ENCODE results near the gene ANKRD53. TPM values are rescaled to one million over a fixed set of nuclear protein-coding genes. Genes with fewer than 3 reads are reported as not detected.
A peak's percentile ranks its signal among the peaks of the same experiment; 100 is the strongest.

The ANKRD53 gene
- polyA plus RNA-seq, 4 donors: 0.47 to 1.1 (median 0.71) TPM

DNA sequence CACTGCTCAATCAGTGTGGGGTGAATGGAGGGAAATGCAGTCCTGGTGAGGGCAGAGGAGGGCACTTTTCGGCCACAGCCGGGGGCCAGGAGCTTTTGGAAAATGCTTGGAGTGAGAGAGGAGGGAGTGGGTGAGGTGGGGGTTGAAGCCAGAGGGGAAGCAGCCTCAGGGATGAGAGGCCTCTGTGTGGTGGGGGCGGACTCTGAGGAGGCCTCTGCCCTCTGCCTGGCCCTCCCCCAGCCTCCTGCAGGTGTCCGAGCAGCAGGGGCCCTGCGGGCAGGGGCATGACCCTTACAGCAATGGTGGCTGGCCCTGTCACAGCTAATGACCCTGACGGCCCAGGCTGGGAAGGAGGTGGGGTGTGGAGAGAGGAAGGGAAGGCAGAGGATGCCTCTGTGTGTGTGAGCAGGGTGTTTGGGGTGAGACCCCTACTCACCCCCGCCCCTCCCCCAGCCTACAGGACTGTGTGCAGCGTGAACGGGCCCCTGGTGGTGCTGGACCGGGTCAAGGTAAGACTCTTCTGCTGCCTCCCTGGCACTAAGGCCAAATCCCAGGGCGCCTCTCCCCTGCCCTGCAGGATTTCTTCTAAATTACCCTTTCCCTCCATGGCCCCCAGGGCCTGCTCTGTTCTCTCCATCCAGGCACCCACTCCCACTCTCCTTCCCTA is 35.1 kb upstream of the ANKRD53 start:
- no peak for DNase-seq (ENCODE audit: low read depth in 4 of 4, low spot score in 3 of 4)

DNA sequence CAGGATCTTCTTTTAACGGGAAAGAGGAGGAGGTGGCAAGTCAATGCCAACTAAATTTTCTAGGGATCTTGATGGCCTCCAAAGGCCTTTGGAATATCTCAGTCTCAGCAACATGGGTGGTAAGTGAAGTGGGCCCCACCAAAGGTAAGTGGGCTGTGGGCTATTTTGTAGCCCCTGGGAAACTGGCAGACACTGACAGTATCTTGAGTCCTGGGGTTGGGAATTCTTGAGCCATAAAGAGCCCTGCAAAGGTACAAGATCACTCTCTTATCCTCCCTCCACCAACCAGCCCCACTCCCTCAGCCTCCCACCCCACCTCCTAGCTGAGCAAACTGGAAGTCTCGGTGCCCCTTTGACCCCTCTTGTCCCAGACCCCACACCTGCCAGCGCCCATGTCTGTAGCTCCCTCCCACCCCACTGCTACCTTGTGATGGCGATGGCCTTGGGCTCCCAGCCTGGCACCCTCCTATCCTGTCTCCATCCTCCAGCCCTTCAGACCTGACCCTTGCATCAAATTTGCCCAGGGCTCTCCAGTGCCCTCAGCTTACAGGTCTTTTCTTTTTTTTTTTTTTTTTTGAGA is 34.2 kb upstream of the ANKRD53 start:
- no peak for DNase-seq (ENCODE audit: low read depth in 4 of 4, low spot score in 3 of 4)

DNA sequence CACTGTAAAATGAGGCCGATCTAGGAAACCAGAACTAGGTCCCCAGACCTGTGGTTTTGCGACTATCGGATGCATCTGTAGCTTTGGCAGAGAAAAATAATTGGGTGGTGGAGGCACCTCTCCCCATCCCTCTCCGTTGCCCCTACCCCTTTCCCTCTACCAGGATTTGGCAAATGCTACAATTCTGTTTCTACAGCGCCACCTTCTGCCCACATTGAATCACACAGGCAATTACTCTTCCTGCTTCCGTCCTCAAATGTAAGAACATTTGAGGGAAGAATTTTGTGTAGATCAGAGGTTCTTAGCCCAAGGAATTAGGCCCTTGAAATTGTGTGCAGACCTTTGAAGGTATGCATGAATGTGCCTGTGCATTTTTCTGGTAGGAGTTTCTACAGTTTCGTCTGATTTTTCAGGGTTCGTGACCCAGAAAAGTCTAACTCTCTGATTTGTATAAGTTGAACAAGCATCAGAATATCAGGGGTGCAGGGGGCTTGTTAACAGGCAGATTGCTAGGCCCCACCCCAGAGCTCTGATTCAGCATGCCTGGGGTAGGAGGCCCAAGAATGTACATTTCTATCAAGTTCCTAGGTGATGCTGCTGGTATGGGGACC is 31.5 kb upstream of the ANKRD53 start:
- peak in 3 of 4 donors; percentile 50 to 65 (median 56) for DNase-seq (ENCODE audit: low read depth in 4 of 4, low spot score in 3 of 4)

DNA sequence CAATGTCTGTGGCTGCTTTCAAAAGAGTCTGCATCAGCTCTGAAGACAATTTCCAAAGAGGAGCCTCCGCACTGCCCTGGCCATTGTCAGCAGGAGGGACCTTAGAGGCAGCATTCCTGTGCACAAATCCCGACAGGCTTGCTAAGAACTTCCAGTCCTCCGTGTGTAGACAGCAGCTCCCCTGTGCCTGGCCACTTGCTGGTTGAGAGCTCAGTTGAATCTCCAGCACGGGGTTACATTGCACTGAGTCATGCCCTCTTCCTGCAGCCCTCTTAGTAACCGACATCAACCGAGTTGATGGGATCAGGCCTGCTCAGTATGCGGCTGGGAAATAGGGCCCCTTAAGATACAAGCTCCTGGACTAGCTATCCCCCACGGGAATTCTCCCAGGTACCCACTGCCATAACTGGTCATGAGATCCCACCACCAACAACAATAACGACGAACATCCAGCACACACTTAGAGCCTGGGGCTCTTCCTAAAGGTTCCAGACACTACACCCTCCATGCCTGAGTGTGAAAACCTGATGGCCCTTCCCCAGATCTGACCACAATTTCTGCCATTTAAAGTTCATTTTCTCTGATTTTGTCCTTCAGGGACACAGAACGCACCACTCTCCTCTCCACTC is 30.8 kb upstream of the ANKRD53 start:
- DNase-seq (ENCODE audit: low read depth in 4 of 4, low spot score in 3 of 4): no peak

DNA sequence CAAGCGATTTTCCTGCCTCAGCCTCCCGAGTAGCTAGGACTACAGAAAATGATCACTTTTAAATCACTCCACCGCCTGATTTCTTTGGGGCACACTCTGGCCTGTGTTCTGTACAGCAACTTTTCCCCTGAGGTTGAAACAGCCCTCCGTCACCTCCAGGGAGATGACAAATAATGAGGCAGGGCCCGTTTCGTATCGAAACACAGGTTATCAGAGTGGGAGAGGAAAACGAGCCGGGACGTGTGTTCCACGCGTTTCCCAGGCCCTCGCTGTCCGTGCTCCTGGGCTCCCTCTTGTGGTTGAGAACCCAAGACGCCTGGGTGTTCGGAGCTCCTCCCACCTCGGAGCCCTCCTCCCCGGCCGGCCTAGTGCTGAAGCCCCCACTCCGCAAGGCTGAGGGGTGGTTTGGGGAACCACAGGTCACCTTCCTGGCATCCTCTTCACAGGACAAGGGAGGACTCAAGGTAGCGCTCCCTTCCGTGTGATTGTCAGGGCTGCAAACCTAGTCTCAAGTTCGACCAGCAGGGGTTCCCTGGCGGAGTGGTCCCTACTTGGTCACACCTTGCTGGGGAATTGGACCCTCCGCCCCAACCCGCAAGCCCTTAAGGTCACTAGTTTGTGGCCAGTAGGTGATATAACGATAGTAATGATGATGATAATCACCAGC is 30.0 kb upstream of the ANKRD53 start:
- DNase-seq (ENCODE audit: low read depth in 4 of 4, low spot score in 3 of 4): peak; percentile 52 to 73 (median 62)

DNA sequence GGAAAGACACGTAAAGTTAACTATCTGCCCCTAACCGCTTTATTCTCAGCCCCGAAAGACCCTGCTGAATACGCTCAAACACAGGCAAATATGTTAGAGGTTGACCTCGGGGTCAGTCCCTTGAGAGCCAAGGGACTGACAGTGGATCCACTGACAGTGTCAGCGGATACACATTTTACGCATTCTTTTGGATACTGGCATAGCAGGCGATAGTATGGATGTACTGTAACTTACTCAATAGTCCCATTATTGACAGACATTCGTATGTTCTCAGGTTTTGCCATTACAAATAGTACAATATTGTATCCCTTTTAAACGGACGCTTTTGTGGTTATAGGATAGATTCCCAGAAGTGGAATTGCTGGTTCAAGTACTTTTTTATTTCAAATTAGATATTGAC is 29.3 kb upstream of the ANKRD53 start:
- DNase-seq (ENCODE audit: low read depth in 4 of 4, low spot score in 3 of 4): no peak

DNA sequence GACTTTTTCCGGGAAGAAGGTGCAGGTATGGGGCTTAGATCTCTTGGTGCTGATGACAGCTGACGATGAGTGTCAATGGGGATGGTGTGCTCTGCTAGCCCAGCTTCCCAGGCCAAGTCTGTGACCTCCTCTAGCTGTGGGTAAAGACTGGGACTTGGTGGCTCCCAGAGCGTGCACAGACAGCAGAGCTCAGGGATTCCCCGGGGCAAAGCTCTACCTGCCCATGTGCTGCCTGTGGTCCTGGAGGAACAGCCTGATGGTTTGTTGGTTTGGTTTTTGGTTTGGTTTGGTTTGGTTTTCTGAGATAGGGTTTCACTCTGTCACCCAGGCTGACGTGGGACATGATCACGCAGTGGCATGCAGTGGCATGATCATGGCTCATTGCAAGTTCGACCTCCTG is 23.5 kb upstream of the ANKRD53 start:
- DNase-seq (ENCODE audit: low read depth in 4 of 4, low spot score in 3 of 4): no peak

DNA sequence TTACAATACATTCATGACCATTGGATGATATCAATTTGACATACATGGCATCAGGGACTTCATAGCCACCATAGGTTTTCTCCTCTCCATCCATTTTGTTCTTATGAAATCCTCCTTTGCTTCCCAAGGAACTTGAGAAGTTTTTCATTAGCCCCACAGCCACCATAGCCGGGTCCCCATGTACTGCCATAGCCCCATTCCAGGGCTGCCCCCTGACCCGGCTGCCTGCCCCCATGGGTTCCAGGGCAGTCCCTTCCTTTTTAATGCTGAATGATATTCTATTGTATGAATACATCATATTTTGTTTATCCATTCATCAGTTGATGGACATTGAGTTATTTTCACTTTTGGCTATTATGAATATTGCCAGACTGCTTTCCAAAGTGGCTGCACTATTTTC is 22.3 kb upstream of the ANKRD53 start:
- DNase-seq (ENCODE audit: low read depth in 4 of 4, low spot score in 3 of 4): no peak

DNA sequence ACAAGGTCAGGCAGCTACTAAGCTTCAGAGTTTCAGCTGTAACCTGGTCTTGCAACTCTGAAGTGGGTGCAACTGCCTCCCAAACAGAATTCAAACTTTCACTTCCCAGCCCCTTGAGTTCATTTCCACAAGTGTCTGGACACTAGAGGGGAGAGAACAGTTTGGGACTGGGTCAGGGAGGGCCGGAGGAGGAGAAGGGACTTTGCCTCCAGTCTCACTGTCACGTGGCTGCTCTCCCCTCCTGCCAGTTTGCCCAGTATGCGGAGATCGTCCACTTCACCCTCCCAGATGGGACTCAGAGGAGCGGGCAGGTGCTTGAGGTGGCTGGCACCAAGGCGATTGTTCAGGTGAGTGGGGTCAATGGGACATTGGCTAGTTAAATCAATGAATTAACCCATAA is 20.6 kb upstream of the ANKRD53 start:
- DNase-seq (ENCODE audit: low read depth in 4 of 4, low spot score in 3 of 4): no peak

DNA sequence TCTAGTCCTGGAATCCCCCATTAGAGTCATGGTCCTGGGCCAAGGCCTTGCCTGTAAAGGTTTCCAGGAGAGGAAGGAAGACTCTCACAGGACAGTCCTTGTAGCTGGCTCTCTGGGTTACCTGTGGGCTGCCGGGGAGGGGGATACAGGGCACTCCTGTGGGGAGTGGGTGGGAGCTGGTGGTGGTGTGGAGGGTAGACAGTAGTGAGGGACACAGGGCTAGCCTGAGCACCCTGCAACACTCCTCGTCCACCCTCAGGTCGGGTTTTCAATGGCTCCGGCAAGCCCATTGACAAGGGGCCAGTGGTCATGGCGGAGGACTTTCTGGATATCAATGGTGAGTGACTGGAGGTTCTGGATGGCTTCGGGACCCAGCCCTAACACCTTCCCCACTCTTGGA is 19.7 kb upstream of the ANKRD53 start:
- DNase-seq (ENCODE audit: low read depth in 4 of 4, low spot score in 3 of 4): no peak

DNA sequence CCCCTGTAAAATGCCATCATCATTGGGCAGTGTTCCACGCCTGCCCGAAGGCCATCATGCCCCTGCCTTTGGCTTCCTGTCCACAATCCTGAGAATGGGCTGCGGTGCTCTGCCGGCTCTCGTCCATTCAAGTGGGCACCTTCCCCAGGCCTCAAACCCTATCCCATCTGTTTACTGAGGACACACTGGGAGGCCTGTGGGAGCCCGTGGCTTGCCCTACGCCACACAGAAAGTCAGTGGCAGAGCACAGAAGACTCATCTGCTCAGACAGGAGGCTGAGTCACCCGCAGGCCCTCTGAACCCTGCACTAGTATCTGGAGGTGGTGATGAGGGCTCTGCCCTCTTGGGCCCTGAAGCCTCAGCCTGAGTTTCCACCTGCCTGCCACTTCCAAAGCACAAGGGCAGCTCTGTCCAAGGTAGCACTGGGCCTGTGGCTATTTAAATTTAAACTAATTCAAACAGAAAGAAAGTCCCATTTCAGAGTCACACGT is 19.1 kb upstream of the ANKRD53 start:
- DNase-seq (ENCODE audit: low read depth in 4 of 4, low spot score in 3 of 4): no peak

DNA sequence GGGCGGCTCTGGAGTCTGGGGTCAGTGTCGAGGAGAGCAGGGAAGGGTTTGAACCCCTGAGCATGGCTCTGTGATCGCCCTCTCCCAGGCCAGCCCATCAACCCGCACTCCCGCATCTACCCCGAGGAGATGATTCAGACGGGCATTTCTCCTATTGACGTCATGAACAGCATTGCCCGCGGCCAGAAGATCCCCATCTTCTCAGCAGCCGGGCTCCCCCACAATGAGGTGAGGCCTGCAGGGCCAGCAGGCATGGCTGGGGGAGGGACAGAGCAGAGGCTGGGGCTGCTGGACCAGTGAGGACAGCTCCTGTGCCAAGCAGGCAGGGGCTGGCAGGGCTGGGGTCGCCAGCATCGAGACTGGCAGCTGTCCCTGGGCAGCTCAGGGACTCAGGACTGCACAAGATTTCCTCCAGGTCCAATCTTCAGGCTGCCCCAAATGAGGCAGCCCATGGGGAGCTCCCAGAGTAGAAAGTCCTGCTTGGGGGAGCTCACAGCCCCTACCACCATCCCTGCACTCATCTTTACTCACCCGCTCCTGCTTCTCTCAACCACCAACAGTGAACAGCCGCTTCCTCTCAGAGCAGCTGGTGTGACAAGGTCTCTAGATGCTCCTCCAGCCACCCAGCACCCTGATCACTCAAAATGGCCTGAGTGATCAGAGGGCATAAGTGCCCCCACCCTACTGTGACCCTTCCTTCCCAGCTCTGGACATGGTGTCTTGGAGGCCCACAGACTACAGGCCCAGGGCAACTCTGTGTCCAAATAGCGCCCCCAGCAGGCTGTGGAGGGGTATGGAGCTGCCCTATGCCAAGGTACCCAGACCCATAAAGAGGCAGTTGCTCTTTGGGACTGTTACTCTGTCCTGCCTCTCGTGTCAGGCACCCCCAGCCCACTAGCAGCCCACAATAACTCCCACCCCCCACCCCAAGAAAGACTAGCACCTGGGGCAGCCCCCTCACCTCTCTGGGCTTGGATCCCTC is 18.3 kb upstream of the ANKRD53 start:
- no peak for DNase-seq (ENCODE audit: low read depth in 4 of 4, low spot score in 3 of 4)

DNA sequence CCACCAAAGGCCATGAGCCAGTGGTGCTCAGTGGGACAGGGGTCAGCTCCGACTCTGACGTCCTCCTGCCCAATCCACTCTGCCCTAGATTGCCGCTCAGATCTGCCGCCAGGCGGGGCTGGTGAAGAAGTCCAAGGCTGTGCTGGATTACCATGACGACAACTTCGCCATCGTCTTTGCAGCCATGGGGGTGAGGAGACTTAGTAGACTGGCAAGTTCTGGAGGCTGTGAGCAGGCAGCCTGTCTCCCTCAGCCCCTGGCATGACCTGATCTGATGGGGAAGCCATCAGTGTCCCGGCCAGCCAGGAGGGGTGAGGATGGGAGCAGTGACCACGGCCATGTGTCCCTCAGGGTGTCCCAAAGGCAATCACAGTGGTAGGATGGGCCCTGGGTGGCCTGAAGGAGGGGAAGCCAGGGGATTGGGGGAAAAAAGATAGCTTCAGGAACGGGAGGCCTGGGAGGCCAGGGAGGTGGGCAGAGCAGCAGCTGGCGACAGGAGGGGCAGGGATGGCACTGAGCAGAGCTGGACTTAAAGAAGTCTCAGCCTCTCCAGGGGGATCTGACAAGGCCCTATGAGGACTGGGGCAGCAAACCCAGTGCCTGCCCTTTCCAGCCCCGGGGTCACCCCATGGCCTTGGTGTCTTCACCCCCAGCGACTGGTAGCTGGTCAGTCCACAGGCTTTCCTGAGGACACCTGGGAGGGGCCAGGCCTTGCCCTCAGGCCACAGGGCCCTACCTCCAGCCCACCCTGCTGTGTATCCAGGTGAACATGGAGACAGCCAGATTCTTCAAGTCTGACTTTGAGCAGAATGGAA is 17.4 kb upstream of the ANKRD53 start:
- no peak for DNase-seq (ENCODE audit: low read depth in 4 of 4, low spot score in 3 of 4)

DNA sequence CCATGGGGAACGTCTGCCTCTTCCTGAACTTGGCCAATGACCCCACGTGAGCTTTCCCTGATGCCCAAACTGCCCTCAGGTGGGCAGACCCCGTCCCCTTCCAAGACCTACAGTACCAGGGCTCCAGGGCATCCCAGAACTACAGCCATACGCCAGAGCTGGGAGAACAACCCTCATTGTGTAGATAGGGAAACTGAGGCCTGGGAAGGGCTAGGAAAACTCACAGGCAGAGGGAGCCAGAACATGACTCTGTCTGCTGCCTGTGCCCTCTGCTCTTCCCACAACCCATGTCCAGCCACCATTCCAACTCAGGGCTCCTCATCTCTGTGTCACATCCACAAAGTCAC is 16.8 kb upstream of the ANKRD53 start:
- no peak for DNase-seq (ENCODE audit: low read depth in 4 of 4, low spot score in 3 of 4)

DNA sequence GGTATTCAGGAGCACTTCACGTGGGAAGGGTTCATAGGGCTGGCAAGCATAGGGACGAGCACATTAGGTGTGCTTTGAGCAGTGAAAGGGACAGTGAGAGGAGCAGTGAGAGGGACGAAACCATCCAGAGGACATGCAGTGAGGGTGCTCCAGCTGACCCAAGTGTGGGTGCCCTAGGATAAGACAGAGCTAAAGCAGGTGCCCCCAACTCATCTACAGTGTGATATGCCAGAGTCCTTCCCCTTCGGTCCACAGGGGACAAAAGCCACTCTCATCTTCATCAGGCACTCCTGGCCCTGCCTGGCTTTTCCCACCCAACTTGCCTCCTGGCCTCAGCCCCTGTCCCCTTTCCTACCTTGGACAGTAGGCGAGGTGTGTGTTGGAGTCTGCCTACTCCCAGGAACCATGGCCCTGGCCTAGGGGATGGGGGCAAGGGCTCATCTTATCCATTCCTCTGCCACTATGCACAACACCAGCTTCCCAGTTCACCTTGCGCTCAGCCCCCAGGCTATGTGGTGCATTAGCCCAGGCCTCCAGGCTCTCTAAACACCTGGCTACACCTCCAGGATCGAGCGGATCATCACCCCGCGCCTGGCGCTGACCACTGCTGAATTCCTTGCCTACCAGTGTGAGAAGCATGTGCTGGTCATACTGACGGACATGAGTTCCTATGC is 16.1 kb upstream of the ANKRD53 start:
- no peak for DNase-seq (ENCODE audit: low read depth in 4 of 4, low spot score in 3 of 4)

DNA sequence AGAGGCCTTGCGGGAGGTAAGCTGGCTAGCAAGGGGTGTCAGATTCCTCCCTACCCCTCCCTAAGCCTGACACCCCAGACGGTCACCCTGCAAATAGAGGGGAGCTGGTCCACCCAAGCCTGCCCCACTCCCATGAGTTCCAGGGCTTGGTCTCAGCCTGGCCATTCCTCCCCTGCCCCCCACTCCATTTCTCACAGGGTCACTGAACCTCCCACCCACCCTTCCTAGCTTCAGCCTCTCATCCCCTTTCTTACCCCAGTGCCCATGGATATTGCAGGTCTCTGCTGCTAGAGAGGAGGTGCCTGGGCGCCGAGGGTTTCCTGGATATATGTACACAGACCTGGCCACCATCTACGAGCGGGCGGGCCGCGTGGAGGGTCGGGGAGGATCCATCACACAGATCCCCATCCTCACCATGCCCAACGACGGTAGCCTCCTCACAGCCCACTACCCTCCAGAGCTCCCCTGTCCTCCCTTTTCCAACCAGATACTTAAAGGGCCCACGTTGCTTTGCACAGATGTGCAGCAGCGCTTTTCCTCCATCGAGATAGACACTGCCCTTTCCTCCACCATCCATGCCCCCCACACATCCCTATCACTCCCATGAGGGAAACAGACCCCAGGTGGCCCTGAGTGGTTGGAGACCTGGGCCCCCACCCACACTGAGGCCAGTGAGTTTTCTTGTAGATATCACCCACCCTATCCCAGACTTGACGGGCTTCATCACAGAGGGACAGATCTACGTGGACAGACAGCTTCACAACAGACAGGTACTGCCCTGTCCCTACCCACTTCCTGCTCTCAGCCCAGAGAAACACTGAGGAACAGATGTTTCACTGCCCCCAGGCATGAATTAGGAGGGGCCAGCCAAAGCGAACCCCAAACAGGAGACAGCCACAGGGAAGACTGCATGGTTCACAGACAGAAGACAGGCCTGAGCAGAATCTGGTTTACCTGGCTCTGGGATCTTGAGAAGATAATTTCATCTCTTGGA is 15.2 kb upstream of the ANKRD53 start:
- no peak for DNase-seq (ENCODE audit: low read depth in 4 of 4, low spot score in 3 of 4)

DNA sequence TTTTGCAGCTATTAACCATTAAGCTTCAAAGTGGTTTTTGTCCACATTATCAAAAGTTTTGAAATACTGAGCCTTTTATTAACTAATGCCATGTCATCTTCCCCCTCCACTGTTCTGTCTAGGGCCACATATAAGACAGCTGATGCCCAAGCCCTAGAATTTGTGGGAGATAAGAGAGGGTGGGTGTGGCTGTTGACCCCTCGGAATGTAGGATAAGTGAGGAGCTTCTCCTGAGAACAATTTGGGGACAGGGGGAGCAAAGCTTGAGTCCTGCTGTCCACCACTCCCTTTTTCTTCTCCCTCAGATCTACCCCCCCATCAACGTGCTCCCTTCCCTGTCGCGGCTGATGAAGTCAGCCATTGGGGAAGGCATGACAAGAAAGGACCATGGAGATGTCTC is 14.3 kb upstream of the ANKRD53 start:
- no peak for DNase-seq (ENCODE audit: low read depth in 4 of 4, low spot score in 3 of 4)

All from right renal pelvis (tissue), 4 donors.